HG03196 (cell line): Measurements from ENCODE around the gene FEM1A.
"Not testable (repeated sequence)": the region's sequence is repeated elsewhere in the genome, so short reads cannot be mapped to it uniquely, and the experiment has no call there.

Experiments used
- ATAC-seq: cut with Tn5 transposase; IDR thresholded peaks from one replicate; pipeline ENCODE4 v1.9.1; 2021; ENCODE audit not compliant: unreplicated experiment

The FEM1A gene

GRCh38 chr19:4811328-4812131 lies 20.0 kb downstream of the FEM1A start:
- ATAC-seq, result no peak

- ATAC-seq, result no peak
Observed at GRCh38 chr19:4814625-4815425, 23.3 kb downstream of the FEM1A start.

DNA sequence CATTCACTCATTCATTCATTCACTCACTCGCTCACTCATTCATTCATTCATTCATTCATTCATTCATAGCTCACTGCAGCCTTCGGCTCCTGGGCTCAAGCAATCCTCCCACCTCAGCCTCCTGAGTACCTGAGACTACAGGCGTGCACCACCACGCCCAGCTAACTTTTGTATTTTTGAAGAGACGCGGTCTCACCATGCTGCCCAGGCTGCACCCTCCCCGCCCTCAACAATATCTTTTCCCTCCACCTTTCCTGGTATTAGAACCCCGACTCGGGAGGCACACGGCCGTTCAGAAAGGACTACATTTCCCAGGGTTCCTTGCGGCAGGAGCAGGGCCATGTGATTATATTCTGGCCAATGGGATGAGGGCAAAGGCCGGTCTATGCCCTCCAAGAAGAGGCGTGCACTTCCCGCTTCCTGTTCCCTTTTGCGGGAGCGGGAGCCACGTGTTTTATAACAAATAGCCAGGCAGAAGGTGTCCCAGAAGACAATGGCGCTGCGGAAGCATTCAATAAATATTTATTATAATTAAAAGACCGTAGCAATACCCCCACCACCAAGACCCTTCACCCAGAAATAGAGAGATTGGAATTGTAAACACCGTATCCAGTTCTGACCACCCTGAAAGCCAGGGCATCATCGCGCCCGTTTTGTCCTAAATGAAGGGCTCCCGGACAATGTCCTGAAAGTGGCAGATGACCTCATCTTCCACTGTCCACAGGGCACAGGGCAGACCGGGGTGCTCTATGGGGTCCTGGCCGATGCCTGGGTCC lies 24.1 kb downstream of the FEM1A start:
- no peak for ATAC-seq

DNA sequence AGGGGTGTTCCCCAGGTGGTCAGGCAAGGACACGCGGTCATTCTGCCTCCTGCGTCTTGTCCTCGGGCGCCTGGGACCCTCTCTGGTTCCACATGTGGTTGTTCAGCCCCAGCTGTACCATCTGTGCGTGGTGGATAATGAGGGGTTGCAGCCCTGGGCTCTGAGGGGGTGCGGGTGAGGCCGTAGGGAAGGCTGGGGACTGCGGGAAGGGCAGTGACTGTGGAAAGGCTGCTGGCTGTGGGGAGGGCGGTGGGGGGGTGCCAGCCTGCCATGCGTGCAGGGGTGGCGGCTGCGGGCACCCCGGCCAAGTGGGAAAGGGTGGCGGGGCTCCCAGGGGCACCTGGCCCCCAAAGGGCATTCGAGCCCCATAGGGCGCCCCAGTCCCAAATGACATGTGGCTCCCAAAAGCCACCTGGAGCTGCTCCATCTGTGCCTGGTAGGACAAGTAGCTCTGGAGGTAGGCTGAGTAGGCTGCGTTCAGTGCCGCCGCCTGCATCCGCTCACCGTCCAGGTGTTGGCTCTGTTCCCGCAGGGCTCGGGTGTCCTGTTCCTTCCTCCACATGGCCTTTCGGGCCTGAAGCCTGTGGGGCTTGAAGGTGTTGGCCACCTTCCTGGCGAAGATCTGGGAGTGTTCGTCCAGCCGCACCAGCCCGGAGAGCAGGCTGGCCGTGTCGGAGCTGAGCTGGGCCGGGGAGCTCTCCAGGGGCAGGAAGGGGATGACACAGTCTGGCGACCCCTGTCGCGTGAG lies 24.8 kb downstream of the FEM1A start:
- ATAC-seq, result no peak

DNA sequence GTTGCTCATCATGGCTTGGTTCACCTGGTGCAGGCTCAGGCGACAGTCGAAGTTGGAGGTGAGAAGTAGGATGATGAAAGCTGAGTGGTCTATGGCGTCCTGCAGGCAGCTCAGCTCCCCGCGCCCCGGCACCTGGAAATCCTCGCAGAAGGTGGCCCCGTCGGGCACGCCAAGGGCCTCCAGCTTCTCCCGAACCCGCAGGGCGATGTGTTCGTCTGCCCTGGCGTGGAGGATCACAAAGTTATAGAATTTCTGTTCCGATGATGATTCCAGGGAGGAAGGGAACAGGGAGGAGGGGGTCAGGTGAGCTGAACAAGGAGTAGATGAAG lies 25.4 kb downstream of the FEM1A start:
- ATAC-seq, result no peak

DNA sequence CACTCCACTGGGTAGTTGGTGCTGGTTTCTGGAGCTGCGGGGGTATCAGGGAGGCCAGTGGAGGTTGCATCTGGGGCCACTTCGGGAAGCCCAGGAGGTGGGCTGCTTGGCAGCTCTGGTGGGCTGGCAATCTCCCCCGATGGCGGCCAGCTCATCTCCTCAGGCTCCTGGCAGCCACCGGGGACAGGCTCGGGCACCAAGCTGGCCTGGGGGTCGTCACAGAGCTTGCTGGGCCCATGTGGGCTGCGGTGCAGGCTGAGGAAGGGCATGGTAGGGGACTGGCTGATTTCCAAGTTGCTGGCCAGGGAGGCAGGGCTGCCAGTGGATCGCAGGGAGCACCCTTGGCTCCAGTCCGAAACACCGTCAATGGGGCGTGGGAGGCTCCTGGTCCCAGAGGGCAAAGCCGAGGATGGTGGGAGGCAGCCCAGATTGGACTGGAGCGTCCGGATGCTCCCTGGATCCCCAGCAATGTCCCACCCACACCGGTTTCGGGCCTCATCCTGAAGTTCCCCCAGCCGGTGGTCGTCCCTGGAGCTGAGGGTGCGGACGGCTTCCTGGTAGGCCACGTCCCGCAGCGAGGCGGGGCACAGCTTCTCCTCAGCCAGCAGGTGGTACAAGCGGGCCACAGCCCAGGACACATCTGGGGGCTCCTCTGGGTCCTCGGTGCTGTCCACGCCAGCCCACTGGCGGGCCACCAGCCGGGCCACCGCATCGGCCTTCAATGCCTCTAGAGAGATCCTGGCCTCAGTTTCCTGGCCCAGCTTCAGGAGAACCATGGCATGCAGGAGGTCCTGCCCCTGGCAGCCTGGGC lies 26.1 kb downstream of the FEM1A start:
- ATAC-seq, result no peak

- no peak for ATAC-seq
Observed at GRCh38 chr19:4821265-4821664, 29.7 kb downstream of the FEM1A start.

- ATAC-seq, result not testable (repeated sequence)
Observed at GRCh38 chr19:4822354-4822753, 30.8 kb downstream of the FEM1A start.

- no peak for ATAC-seq
Observed at GRCh38 chr19:4823577-4823976, 32.0 kb downstream of the FEM1A start.

DNA sequence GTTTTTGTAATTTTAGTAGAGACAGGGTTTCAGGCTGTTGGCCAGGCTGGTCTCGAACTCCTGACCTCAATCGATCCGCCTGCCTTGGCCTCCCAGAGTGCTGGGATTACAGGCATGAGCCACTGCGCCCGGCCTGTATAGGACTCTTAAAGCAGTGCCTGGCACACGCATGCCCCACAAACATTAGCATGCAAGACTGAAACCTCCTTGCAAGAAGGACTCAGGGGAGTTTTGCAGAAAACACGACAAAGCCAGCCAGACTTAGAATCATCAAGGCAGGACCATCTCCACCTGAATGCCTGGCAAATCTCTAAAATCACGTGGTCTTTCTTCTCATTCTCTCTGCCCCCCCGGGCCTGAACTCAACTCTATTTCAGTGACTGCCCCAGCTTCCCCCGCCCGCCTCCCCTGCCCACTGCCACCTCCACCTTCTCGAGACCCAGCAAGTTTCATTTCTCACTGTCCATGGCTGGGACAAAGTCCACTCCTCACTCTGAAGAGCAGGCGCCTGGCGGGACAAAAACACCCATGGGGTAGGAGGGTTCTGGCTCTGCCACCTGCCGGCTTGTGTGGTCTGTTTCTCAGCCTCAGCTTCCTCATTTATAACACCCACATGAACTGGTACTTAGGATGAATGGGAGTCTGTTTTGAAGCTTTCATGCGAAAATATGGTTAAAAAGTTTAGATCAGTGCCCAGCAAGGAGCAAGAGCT lies 37.6 kb downstream of the FEM1A start:
- ATAC-seq, result no peak

GRCh38 chr19:4830332-4830731 lies 38.8 kb downstream of the FEM1A start:
- ATAC-seq, result no peak

- ATAC-seq, result no peak
Observed at GRCh38 chr19:4830768-4831265, 39.3 kb downstream of the FEM1A start.

- ATAC-seq, result peak; percentile 60
Observed at GRCh38 chr19:4831304-4831978, 39.9 kb downstream of the FEM1A start, which contains the start of gene TICAM1. TICAM1 (minus strand) TSS chr19:4831712; CDS start chr19:4818377, 13,335 bp downstream.

- ATAC-seq, result not testable (repeated sequence)
Observed at GRCh38 chr19:4831979-4832340, 40.4 kb downstream of the FEM1A start.

- ATAC-seq, result no peak
Observed at GRCh38 chr19:4832776-4833175, 41.2 kb downstream of the FEM1A start.

DNA sequence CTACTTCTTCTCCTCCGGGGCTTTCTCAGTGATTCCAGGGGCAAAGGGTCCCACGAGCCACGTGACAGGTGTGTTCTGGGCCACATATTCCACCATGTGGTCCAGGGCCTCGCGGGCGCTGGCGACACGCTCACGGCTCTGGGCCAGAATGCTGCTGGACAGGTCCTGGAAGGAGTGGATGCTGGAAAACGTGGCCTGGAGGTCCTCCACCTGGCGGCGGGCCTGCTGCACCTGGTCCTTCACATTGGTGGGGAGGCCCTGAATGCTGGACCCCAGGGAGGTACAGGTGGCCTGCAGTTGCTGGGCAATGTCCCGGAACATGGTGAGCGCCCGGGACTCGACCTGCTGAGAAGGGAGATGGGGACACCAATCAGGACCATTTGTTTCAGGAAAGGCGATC lies 47.7 kb downstream of the FEM1A start:
- ATAC-seq, result no peak

- ATAC-seq, result no peak
Observed at GRCh38 chr19:4843647-4843965, 52.1 kb downstream of the FEM1A start.

DNA sequence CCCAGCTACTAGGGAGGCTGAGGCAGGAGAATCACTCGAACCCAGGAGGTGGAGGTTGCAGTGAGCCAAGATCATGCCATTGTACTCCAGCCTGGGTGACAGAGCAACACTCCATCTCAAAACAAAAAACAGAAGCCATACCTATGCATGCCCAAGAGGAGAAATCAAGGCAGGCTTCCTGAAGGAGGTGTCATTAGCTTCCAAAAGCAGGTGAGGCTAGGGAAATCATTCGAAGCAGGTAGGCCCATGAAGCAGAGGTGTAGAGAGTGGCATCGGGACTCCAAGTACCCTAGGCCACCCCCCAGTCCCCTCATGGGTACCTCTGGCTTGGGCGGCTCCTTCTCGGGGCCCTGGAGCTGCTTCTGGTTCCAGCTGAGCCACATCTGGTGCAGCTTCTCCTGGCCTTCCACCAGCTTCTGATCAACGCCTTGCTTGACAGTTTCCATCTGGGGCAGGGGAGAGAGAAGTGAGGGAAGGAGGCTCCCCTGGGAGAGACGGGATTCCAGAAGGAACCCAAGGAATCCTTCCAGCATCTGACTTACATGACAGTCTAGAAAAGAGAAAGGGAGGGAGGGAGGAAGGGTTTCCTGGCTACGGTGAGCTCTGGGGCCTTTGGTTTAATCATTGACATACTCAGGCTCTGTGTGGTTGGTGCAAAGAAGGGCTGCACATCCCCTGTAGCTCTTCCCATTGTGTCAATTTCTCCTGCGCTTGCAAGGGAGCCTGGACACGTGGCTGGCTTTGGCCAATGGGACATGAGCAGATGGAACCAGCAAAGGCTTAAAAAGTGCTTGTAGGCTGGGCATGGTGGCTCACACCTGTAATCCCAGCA lies 53.0 kb downstream of the FEM1A start:
- ATAC-seq, result no peak
